Neuronal stem cell (in vitro differentiated cells): ENCODE measurements around the gene PLEKHM3.

Source experiments
- DNase-seq: peaks from one replicate; pipeline ENCODE4 v3.0.0-alpha.2; 2013; ENCODE audit warnings: low spot score
- H2AFZ ChIP-seq: one replicate; pipeline ENCODE4 v1.6.1; 2013; ENCODE audit warnings: mild to moderate bottlenecking, low read length, inconsistent platforms
- H2AK5ac ChIP-seq: 2 replicates; pipeline ENCODE4 v1.6.1; 2013; ENCODE audit warnings: low read depth, mild to moderate bottlenecking, inconsistent platforms, low read length, moderate library complexity, mixed read lengths
- H2BK120ac ChIP-seq: 2 replicates; pipeline ENCODE4 v1.6.1; 2013; ENCODE audit warnings: low read depth, mild to moderate bottlenecking, inconsistent platforms, low read length, moderate library complexity, mixed read lengths
- H2BK12ac ChIP-seq: one replicate; pipeline ENCODE4 v1.6.1; 2013; ENCODE audit warnings: low read length, inconsistent platforms
- H2BK15ac ChIP-seq: 2 replicates; pipeline ENCODE4 v1.6.1; 2013; ENCODE audit warnings: mild to moderate bottlenecking, low read length, inconsistent platforms, mixed read lengths
- H2BK5ac ChIP-seq: one replicate; pipeline ENCODE4 v1.6.1; 2013; ENCODE audit warnings: inconsistent platforms, mild to moderate bottlenecking, low read length, moderate library complexity
- H3K14ac ChIP-seq: one replicate; pipeline ENCODE4 v1.6.1; 2013; ENCODE audit warnings: low read length, inconsistent platforms
- H3K18ac ChIP-seq: 2 replicates; pipeline ENCODE4 v1.6.1; 2013; ENCODE audit warnings: low read length, inconsistent platforms
- H3K23ac ChIP-seq: 2 replicates; pipeline ENCODE4 v1.6.1; 2013; ENCODE audit warnings: low read depth, mild to moderate bottlenecking, mixed read lengths, low read length, inconsistent platforms; ENCODE audit not compliant: poor library complexity
- H3K27ac ChIP-seq: replicated peaks from 3 replicates; pipeline ENCODE4 v1.5.1; 2013; ENCODE audit warnings: low read length, inconsistent platforms
- H3K27me3 ChIP-seq, 3 experiments: 2 replicates each; pipeline ENCODE4 v1.6.1; 2013; ENCODE audit warnings: low read length in 3 of 3, mild to moderate bottlenecking in 2 of 3, inconsistent platforms in 1 of 3, low read depth in 1 of 3, mixed read lengths in 1 of 3, moderate library complexity in 1 of 3; ENCODE audit not compliant: control insufficient read depth in 3 of 3, insufficient read depth in 3 of 3
- H3K36me3 ChIP-seq, 2 donors: replicated peaks in 1 of 2; 2 replicates each; pipeline ENCODE4 v1.6.1; 2013; ENCODE audit warnings: low read length in 2 of 2; ENCODE audit not compliant: control insufficient read depth in 2 of 2, insufficient read depth in 2 of 2
- H3K4ac ChIP-seq: 2 replicates; pipeline ENCODE4 v1.6.1; 2013; ENCODE audit warnings: inconsistent platforms, mild to moderate bottlenecking, low read length, moderate library complexity
- H3K4me1 ChIP-seq, 2 donors: 1 replicate in 1 of 2; 2 replicates in 1 of 2; pipeline ENCODE4 v1.6.1; 2013; ENCODE audit warnings: low read length in 2 of 2, low read depth in 1 of 2; ENCODE audit not compliant: control insufficient read depth in 2 of 2, insufficient read depth in 1 of 2
- H3K4me2 ChIP-seq: one replicate; pipeline ENCODE4 v1.6.1; 2013; ENCODE audit warnings: mild to moderate bottlenecking, low read length, inconsistent platforms; ENCODE audit not compliant: insufficient read depth, poor library complexity, severe bottlenecking
- H3K4me3 ChIP-seq, 2 donors: 2 replicates each; pipeline ENCODE4 v1.5.1; 2013; ENCODE audit warnings: low read length in 2 of 2, mild to moderate bottlenecking in 2 of 2, inconsistent platforms in 1 of 2, moderate library complexity in 1 of 2
- H3K79me1 ChIP-seq: one replicate; pipeline ENCODE4 v1.6.1; 2013; ENCODE audit warnings: low read depth, mild to moderate bottlenecking, inconsistent platforms, low read length, moderate library complexity
- H3K9ac ChIP-seq: one replicate; pipeline ENCODE4 v1.6.1; 2013; ENCODE audit warnings: mild to moderate bottlenecking, low read depth, low read length, inconsistent platforms; ENCODE audit not compliant: poor library complexity
- H3K9me3 ChIP-seq, 2 donors: replicated peaks in 1 of 2; 2 replicates each; pipeline versions ENCODE3 to v1.6.1; 2013; ENCODE audit warnings: low read length in 2 of 2, mild to moderate bottlenecking in 2 of 2, inconsistent platforms in 1 of 2, low read depth in 1 of 2, mixed read lengths in 1 of 2, moderate library complexity in 1 of 2; ENCODE audit not compliant: control insufficient read depth in 2 of 2, insufficient read depth in 1 of 2
- H4K8ac ChIP-seq: one replicate; pipeline ENCODE4 v1.6.1; 2013; ENCODE audit warnings: low read depth, mild to moderate bottlenecking, inconsistent platforms, low read length, moderate library complexity
- H4K91ac ChIP-seq: one replicate; pipeline ENCODE4 v1.6.1; 2013; ENCODE audit warnings: low read length, low read depth, mild to moderate bottlenecking, inconsistent platforms; ENCODE audit not compliant: poor library complexity
- WGBS, 2 donors: extraction: QIAGEN DNeasy Blood & Tissue Kit; methylation state at CpG; one replicate each; pipeline ENCODE4 v1.1.7; 2013; ENCODE audit warnings: missing lambda C conversion rate in 2 of 2, mixed read lengths in 1 of 2; ENCODE audit not compliant: insufficient read length in 2 of 2, insufficient replicate concordance in 1 of 2; ENCODE audit errors: extremely low coverage in 2 of 2; 5-methylcytosine and 5-hydroxymethylcytosine counted together

PLEKHM3 gene

GRCh38 chr2:207852791-207853190, 172.5 kb downstream of the PLEKHM3 start:
- H2BK120ac ChIP-seq: no peak overlapping the region
- H2BK5ac ChIP-seq: no peak overlapping the region
- WGBS, 2 donors: no CpG with 5 or more reads among the region's 3 CpGs
- H3K27ac ChIP-seq: no peak overlapping the region
- H3K4me2 ChIP-seq: no peak overlapping the region
- H3K18ac ChIP-seq: no peak overlapping the region
- no peak overlapping the region for H3K4me3 ChIP-seq
- no peaks in the 10 kb centered on the region for H3K79me1 ChIP-seq
- H3K23ac ChIP-seq: no peak overlapping the region
- no peak overlapping the region for H3K14ac ChIP-seq
- no peak overlapping the region for H3K4ac ChIP-seq
- no peak for DNase-seq
- no peak overlapping the region for H4K8ac ChIP-seq
- H3K36me3 ChIP-seq: no peaks in the 10 kb centered on the region
- no peak overlapping the region for H3K9ac ChIP-seq
- H2AK5ac ChIP-seq: no peak overlapping the region
- peaks cover 5 to 18% of the 10 kb centered on the region in 2 donors for H3K4me1 ChIP-seq
- no peak overlapping the region for H4K91ac ChIP-seq
- H2BK15ac ChIP-seq: no peak overlapping the region
- H3K27me3 ChIP-seq: no peaks in the 10 kb centered on the region
- H2BK12ac ChIP-seq: no peak overlapping the region
- H3K9me3 ChIP-seq: no peaks in the 10 kb centered on the region
- no peak overlapping the region for H2AFZ ChIP-seq

GRCh38 chr2:207849443-207849842, 175.9 kb downstream of the PLEKHM3 start:
- no peak overlapping the region for H3K4me3 ChIP-seq
- H3K79me1 ChIP-seq: no peaks in the 10 kb centered on the region
- no peak overlapping the region for H2BK15ac ChIP-seq
- H3K9ac ChIP-seq: no peak overlapping the region
- no peak overlapping the region for H4K8ac ChIP-seq
- peak overlapping the region; percentile 46 for H2BK12ac ChIP-seq
- no peaks in the 10 kb centered on the region for H3K27me3 ChIP-seq
- H2BK5ac ChIP-seq: no peak overlapping the region
- no peak for DNase-seq
- no peak overlapping the region for H2AK5ac ChIP-seq
- no peak overlapping the region for H3K14ac ChIP-seq
- peak overlapping the region; percentile 11 for H3K27ac ChIP-seq
- H2BK120ac ChIP-seq: peak overlapping the region; percentile 58
- no peaks in the 10 kb centered on the region for H3K36me3 ChIP-seq
- H3K4me1 ChIP-seq: peaks cover 9 to 19% of the 10 kb centered on the region in 2 donors
- H2AFZ ChIP-seq: no peak overlapping the region
- no peak overlapping the region for H3K4me2 ChIP-seq
- WGBS, 2 donors: no CpG with 5 or more reads among the region's 1 CpG
- H3K23ac ChIP-seq: no peak overlapping the region
- H3K18ac ChIP-seq: peak overlapping the region; percentile 19
- no peaks in the 10 kb centered on the region for H3K9me3 ChIP-seq
- H3K4ac ChIP-seq: no peak overlapping the region
- H4K91ac ChIP-seq: no peak overlapping the region

GRCh38 chr2:207848545-207848928, 176.8 kb downstream of the PLEKHM3 start:
- no peak overlapping the region for H3K4me2 ChIP-seq
- no peak overlapping the region for H3K9ac ChIP-seq
- H2AK5ac ChIP-seq: no peak overlapping the region
- no peaks in the 10 kb centered on the region for H3K27me3 ChIP-seq
- no CpG with 5 or more reads among the region's 4 CpGs for WGBS, 2 donors
- no peak overlapping the region for H2BK15ac ChIP-seq
- H4K91ac ChIP-seq: no peak overlapping the region
- H3K4ac ChIP-seq: no peak overlapping the region
- H3K79me1 ChIP-seq: no peaks in the 10 kb centered on the region
- no peak overlapping the region for H2BK5ac ChIP-seq
- H3K27ac ChIP-seq: peak overlapping the region; percentile 77
- H3K23ac ChIP-seq: no peak overlapping the region
- DNase-seq: no peak
- no peak overlapping the region for H4K8ac ChIP-seq
- H3K4me1 ChIP-seq: peaks cover 9 to 19% of the 10 kb centered on the region in 2 donors
- no peaks in the 10 kb centered on the region for H3K36me3 ChIP-seq
- H2BK120ac ChIP-seq: no peak overlapping the region
- H3K14ac ChIP-seq: no peak overlapping the region
- H2BK12ac ChIP-seq: no peak overlapping the region
- peak overlapping the region; percentile 12 for H3K18ac ChIP-seq
- H3K4me3 ChIP-seq: no peak overlapping the region
- no peaks in the 10 kb centered on the region for H3K9me3 ChIP-seq
- H2AFZ ChIP-seq: no peak overlapping the region

GRCh38 chr2:207847807-207848544, 177.4 kb downstream of the PLEKHM3 start:
- no peak overlapping the region for H2BK15ac ChIP-seq
- peak; percentile 35 for DNase-seq
- no peak overlapping the region for H3K9ac ChIP-seq
- H2BK12ac ChIP-seq: no peak overlapping the region
- no peak overlapping the region for H3K4me2 ChIP-seq
- peaks cover 9 to 19% of the 10 kb centered on the region in 2 donors for H3K4me1 ChIP-seq
- H3K9me3 ChIP-seq: no peaks in the 10 kb centered on the region
- no peak overlapping the region for H2AK5ac ChIP-seq
- no peaks in the 10 kb centered on the region for H3K36me3 ChIP-seq
- no peak overlapping the region for H2AFZ ChIP-seq
- no peak overlapping the region for H4K91ac ChIP-seq
- WGBS, 2 donors: no CpG with 5 or more reads among the region's 4 CpGs
- H3K4ac ChIP-seq: no peak overlapping the region
- H2BK120ac ChIP-seq: no peak overlapping the region
- no peaks in the 10 kb centered on the region for H3K79me1 ChIP-seq
- H3K14ac ChIP-seq: no peak overlapping the region
- H3K27me3 ChIP-seq: no peaks in the 10 kb centered on the region
- no peak overlapping the region for H4K8ac ChIP-seq
- no peak overlapping the region for H3K4me3 ChIP-seq
- H3K27ac ChIP-seq: peak overlapping the region; percentile 77
- no peak overlapping the region for H3K23ac ChIP-seq
- no peak overlapping the region for H2BK5ac ChIP-seq
- no peak overlapping the region for H3K18ac ChIP-seq
